ENCODE results near the gene TECR.
A peak's percentile ranks its signal among the peaks of the same experiment; 100 is the strongest.
"Not testable (repeated sequence)": the region's sequence is repeated elsewhere in the genome, so short reads cannot be mapped to it uniquely, and the experiment has no call there.

The TECR gene

GRCh38 chr19:14562660-14563589, 33.5 kb downstream of the TECR start:
- DNase-seq: no peak

GRCh38 chr19:14563590-14563926, 34.2 kb downstream of the TECR start:
- DNase-seq: no peak

DNA sequence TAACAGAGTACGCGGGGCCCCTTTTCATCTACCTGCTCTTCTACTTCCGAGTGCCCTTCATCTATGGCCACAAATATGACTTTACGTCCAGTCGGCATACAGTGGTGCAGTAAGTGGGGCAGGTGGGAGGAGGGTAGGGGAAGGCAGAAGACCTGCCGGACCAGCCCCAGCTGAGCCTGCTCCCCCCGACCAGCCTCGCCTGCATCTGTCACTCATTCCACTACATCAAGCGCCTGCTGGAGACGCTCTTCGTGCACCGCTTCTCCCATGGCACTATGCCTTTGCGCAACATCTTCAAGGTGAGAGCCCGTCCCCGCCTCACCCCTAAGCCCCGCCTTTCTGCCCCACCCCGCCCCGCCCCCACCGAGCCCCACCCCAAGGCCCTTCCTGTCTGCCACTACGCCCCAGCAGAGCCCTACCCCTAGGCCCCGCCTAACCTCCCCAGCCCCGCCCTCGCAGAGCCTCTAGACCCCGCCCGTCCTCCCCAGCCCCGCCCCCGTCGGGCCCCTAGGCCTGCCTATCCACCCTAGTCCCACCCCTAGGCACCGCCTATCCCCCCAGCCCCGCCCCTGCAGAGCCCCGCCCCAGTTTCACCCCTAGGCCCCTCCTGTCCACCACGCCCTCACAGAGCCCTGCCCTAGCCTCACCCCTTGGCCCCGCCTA, 34.7 kb downstream of the TECR start:
- DNase-seq: no peak

DNA sequence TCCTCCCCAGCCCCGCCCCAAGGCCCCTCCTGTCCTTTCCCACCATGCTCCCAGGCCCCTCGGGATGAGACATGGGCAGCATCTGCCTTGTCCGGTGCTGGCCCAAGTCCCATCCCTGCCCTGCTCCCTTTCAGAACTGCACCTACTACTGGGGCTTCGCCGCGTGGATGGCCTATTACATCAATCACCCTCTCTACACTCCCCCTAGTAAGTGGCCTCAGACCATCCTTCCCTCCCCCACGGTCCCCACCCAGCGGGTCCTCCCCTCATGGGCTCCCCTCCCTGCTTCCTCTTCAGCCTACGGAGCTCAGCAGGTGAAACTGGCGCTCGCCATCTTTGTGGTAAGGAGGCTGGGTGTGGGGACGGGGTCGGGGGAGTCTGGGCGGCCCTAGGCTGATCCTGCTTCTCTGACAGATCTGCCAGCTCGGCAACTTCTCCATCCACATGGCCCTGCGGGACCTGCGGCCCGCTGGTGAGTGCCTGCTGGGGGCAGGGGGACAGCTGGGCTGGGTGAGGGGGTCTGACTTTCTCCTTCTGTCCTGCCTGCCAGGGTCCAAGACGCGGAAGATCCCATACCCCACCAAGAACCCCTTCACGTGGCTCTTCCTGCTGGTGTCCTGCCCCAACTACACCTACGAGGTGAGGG, 35.4 kb downstream of the TECR start:
- DNase-seq: not testable (repeated sequence)

GRCh38 chr19:14565298-14565679, 35.9 kb downstream of the TECR start:
- no peak for DNase-seq

- no peak for DNase-seq
Measured at GRCh38 chr19:14565765-14566711, 36.6 kb downstream of the TECR start.

- DNase-seq: no peak
Measured at GRCh38 chr19:14566712-14567077, 37.3 kb downstream of the TECR start.

DNA sequence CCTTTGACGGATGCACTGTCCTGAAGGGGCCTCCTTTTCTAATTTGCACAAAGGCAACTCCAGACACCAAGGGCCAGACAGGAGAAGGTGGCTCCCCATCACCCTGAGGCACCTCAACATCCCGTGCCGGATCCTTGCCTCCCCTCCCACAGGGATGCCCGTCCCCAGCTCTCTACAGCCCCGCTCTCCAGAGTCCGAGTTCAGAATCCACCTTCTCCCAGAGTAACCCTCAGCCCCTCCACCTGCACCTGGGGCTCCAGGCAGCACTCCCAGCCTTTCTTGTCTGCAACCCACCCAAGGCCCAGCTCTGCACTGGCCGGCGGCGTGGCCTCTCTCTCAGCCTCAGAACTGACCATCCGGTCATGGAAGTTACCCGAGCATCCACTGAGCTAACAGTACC, 37.7 kb downstream of the TECR start:
- no peak for DNase-seq

DNA sequence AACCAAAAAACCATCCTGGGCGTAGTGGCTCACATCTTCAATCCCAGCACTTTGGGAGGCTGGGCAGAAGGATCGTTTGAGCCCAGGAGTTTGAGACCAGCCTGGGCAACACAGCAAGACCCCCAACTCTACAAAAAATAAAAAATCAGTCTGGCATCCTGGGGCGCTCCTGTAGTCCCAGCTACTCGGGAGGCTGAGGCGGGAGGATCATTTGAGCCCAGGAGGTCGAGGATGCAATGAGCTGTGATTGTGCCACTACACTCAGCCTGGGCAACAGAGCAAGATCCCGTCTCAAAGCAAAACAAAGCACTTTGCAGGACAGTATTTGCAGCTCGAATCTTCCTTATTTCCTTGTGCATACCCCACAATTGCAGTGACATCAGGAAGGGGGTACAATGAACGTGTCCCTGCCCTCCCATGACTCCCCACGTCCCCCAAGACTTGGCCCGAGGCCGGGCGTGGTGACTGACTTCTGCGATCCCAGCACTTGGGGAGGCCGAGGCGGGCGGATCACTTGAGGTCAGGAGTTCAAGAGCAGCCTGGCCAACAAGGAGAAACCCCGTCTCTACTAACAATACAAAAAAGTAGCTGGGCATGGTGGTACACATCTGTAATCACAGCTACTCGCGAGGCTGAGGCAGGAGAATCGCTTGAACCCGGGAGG, 41.6 kb downstream of the TECR start:
- DNase-seq: no peak

- DNase-seq: peak; percentile 88
Measured at GRCh38 chr19:14571695-14572490, 42.5 kb downstream of the TECR start, which contains the start of gene NDUFB7. TSS of gene NDUFB7 (minus strand) at chr19:14572066. CDS start at chr19:14572000, 66 bp downstream.

DNA sequence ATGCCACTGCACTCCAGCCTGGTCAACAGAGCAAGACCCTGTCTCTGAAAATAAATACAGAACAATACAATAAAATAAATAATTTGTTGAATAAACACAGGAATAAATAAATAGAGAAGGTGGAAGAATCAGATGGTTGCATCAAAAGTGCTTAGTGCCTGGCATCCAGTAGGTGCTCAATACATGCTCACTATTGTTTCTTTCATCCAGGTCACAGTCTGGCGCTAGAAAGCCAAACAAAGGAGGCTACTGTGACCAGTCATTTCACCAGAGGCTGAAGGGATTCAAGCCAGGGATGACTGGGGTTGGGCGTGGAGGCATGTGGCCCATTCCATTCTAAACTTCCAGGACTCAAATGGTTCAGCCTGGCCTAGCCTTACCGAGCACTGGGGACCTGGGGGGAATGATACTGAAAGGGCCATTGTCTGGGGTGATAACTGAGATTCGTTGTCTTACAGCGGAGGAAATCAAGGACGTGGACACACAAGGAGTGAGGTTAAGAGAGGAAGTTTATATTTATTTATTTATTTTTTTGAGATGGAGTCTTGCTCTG, 46.1 kb downstream of the TECR start:
- no peak for DNase-seq

GRCh38 chr19:14576363-14576762, 47.0 kb downstream of the TECR start:
- no peak for DNase-seq

DNA sequence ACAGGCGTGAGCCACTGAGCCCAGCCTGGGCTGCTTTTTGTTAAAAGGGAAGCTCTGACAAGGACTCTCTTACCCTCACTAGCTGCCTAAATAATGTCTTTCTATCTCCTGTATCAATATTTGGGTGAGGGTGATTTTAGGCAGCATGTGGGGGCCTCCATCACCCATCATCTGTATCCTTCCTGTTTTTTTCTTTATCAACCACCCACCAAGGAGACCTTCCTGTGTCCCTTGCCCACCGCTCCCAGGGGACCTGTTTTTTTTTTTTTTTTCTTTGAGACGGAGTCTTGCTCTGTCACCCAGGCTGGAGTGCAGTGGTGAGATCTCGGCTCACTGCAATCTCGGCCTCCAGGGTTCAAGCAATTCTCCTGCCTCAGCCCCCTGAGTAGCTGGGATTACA, 47.9 kb downstream of the TECR start:
- no peak for DNase-seq

- no peak for DNase-seq
Measured at GRCh38 chr19:14577885-14578427, 48.6 kb downstream of the TECR start.

DNA sequence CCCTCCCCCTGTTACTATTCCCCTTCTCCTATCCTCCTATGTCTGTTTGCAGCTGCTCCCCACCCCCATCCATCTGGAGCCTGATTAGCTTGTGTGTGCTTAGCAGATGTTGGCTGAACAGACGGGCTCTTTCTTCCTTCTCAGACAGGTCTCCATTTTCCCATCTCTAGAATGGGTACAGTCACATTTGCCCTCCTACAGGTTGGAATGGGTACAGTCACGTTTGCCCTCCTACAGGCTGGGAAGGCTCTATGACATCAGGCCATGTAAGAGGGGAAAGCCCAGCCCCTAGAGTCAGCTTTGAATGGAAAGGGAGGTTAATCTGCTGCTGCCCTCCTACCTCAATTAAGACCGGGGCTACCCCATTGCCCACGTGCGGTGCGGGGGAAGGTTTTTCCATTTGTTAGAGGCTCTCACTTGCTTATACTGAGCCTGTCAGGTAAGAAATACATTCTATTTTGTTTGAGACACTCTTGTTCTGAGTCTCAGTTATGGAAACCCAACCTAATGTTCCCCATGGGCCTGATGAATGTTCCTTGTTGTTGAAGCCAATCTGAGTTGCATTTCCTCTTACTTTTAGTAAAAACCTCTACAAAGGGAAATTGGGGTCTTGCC, 51.3 kb downstream of the TECR start:
- no peak for DNase-seq

GRCh38 chr19:14582894-14583340, 53.5 kb downstream of the TECR start, which contains the start of gene CLEC17A:
TSS of gene CLEC17A (plus strand) at chr19:14583084. CDS start at chr19:14583161, 77 bp downstream.
- no peak for DNase-seq

- DNase-seq: not testable (repeated sequence)
Measured at GRCh38 chr19:14584372-14584771, 55.0 kb downstream of the TECR start.

DNA sequence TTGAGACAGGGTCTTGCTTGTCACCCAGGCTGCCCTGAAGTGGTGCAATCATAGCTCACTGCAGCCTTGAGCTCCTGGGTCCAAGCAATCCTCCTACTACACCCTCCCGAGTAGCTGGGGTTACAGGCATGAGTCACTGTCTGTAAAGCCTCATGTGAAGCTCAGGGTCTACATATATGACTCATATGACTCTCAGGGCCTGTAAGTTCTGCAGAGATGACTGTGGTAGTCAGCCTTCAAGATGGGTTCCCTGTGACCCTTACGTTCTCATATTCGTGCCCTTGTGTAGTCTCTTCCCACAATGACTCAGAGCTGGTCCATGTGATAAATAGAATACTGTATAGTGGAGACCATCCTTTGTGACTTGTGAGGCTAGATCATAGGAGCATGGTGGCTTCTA, 55.8 kb downstream of the TECR start:
- DNase-seq: not testable (repeated sequence)

GRCh38 chr19:14589433-14589832, 60.0 kb downstream of the TECR start:
- not testable (repeated sequence) for DNase-seq

- DNase-seq: no peak
Measured at GRCh38 chr19:14595558-14595957, 66.2 kb downstream of the TECR start.

All from SHP77 treated with DMSO at 0.1 percent for 48 hours (cell line).